ENCODE data around the gene BCL11A. TPM values are rescaled to one million over a fixed set of nuclear protein-coding genes. Genes with fewer than 3 reads are reported as not detected.

The BCL11A gene
- total RNA-seq, 3 donors from 2014 or later, result 0.64 to 13.5 (median 6.2) TPM

GRCh38 chr2:60540074-60540473, 13.4 kb downstream of the BCL11A start:
- Histone ChIP-seq H3K4me3 (no peak overlapping the region), H3K36me3 (no peaks in the 10 kb centered on the region), H3K27me3 (no peaks in the 10 kb centered on the region), H3K9me3 (no peaks in the 10 kb centered on the region), H3K27ac (no peak overlapping the region), H3K4me1 (no peaks in the 10 kb centered on the region)
- TF ChIP-seq CTCF (IDR thresholded peaks at IDR 0.05), result no peak
- no peak for TF ChIP-seq POLR2AphosphoS5 (IDR thresholded peaks at IDR 0.05)
- no peak for TF ChIP-seq POLR2A (IDR thresholded peaks at IDR 0.05)
- intact Hi-C loops (cut with DNase I; ENCODE audit: low total_unique reads), result no loop called here
- no peak for DNase-seq (ENCODE audit: low spot score in 2 of 2)

GRCh38 chr2:60539140-60539539, 14.3 kb downstream of the BCL11A start:
- Histone ChIP-seq H3K27ac (no peak overlapping the region), H3K4me1 (no peaks in the 10 kb centered on the region), H3K9me3 (no peaks in the 10 kb centered on the region), H3K27me3 (no peaks in the 10 kb centered on the region), H3K36me3 (no peaks in the 10 kb centered on the region), H3K4me3 (no peak overlapping the region)
- no peak for DNase-seq (ENCODE audit: low spot score in 2 of 2)
- intact Hi-C loops (cut with DNase I; ENCODE audit: low total_unique reads), result no loop called here
- no peak for TF ChIP-seq POLR2A (IDR thresholded peaks at IDR 0.05)
- TF ChIP-seq POLR2AphosphoS5 (IDR thresholded peaks at IDR 0.05), result no peak
- no peak for TF ChIP-seq CTCF (IDR thresholded peaks at IDR 0.05)

- Histone ChIP-seq H3K9me3 (no peaks in the 10 kb centered on the region), H3K4me3 (no peak overlapping the region), H3K27me3 (no peaks in the 10 kb centered on the region), H3K27ac (no peak overlapping the region), H3K4me1 (no peaks in the 10 kb centered on the region), H3K36me3 (no peaks in the 10 kb centered on the region)
- intact Hi-C loops (cut with DNase I; ENCODE audit: low total_unique reads), result no loop called here
- DNase-seq (ENCODE audit: low spot score in 2 of 2), result no peak
- TF ChIP-seq POLR2A (IDR thresholded peaks at IDR 0.05) (no peak), CTCF (IDR thresholded peaks at IDR 0.05) (no peak), POLR2AphosphoS5 (IDR thresholded peaks at IDR 0.05) (no peak)
These were observed 15.4 kb downstream of the BCL11A start for GRCh38 chr2:60538101-60538500.

GRCh38 chr2:60536746-60537145, 16.7 kb downstream of the BCL11A start:
- no peaks in the 10 kb centered on the region for H3K9me3 ChIP-seq
- intact Hi-C loops (cut with DNase I; ENCODE audit: low total_unique reads), result no loop called here
- H3K4me1 ChIP-seq, result no peaks in the 10 kb centered on the region
- no peaks in the 10 kb centered on the region for H3K27me3 ChIP-seq
- H3K27ac ChIP-seq, result no peak overlapping the region
- no peak for DNase-seq (ENCODE audit: low spot score in 2 of 2)
- TF ChIP-seq POLR2AphosphoS5 (IDR thresholded peaks at IDR 0.05), result no peak
- no peak for TF ChIP-seq CTCF (IDR thresholded peaks at IDR 0.05)
- no peak for TF ChIP-seq POLR2A (IDR thresholded peaks at IDR 0.05)
- no peaks in the 10 kb centered on the region for H3K36me3 ChIP-seq
- H3K4me3 ChIP-seq, result no peak overlapping the region

DNA sequence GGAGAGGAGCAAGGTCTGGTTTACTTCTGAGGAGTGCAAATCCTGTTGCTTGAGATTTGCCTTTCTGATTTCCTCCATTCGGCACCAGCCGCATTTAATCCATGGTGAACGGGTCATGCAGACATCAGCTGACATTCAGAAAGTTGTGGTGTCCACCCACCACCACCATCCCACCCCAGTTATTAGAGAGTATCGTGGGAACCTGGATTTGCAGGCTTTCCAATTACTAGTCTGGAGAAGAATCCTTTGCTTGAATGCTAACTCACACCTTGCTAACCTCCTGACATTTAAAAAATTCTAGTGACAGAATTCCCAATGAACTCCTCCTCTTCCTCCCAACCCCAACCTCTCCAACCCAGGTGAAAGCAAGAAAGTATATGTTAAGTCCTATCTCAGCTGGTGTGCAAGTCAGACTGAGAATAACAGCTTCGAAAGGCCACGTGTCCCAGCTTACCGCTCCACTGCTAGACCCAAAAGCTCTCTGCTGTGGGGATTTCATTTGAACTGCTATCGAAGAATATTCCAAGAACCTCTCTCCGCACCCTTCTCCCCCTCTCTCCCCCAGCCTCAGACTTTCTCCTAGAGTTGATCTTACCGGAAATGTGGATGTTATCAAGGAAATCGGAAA, 17.7 kb downstream of the BCL11A start:
- no peaks in the 10 kb centered on the region for H3K27me3 ChIP-seq
- no peak overlapping the region for H3K27ac ChIP-seq
- no peaks in the 10 kb centered on the region for H3K9me3 ChIP-seq
- no peak overlapping the region for H3K4me3 ChIP-seq
- TF ChIP-seq POLR2A (IDR thresholded peaks at IDR 0.05) (no peak), CTCF (IDR thresholded peaks at IDR 0.05) (no peak), POLR2AphosphoS5 (IDR thresholded peaks at IDR 0.05) (no peak)
- H3K4me1 ChIP-seq, result no peaks in the 10 kb centered on the region
- DNase-seq (ENCODE audit: low spot score in 2 of 2), result no peak
- intact Hi-C loops (cut with DNase I; ENCODE audit: low total_unique reads), result no loop called here
- H3K36me3 ChIP-seq, result no peaks in the 10 kb centered on the region
